Astrocyte (in vitro differentiated cells and primary cell): ENCODE results near the gene C1orf146. TPM values are rescaled to one million over a fixed set of nuclear protein-coding genes. Genes with fewer than 3 reads are reported as not detected.

ENCODE experiments used
- DNase-seq: peaks from one replicate; pipeline ENCODE4 v3.0.0-alpha.2; 2010; ENCODE audit warnings: low read depth
- FAIRE-seq: peaks from 2 replicates; lab custom pipeline; 2011; peaks lifted over from hg19 to GRCh38; lab: Jason Lieb, UNC
- H2AFZ ChIP-seq: 2 replicates; pipeline ENCODE4 v1.6.0; 2012; ENCODE audit warnings: low read depth, low read length, inconsistent platforms
- H3K27ac ChIP-seq: 2 replicates; pipeline ENCODE4 v1.5.1; 2011; ENCODE audit warnings: low read depth, low read length, inconsistent platforms
- H3K27me3 ChIP-seq: 2 replicates; pipeline ENCODE4 v1.6.0; 2011; ENCODE audit warnings: low read length, inconsistent platforms; ENCODE audit not compliant: insufficient read depth
- H3K36me3 ChIP-seq: 2 replicates; pipeline ENCODE4 v1.5.1; 2011; ENCODE audit warnings: low read length, inconsistent platforms; ENCODE audit not compliant: insufficient read depth
- H3K4me1 ChIP-seq: 2 replicates; pipeline ENCODE4 v1.5.1; 2011; ENCODE audit warnings: low read length, inconsistent platforms; ENCODE audit not compliant: insufficient read depth
- H3K4me2 ChIP-seq: 2 replicates; pipeline ENCODE4 v1.6.0; 2012; ENCODE audit warnings: low read length, inconsistent platforms
- H3K4me3 ChIP-seq: 2 replicates; pipeline ENCODE4 v1.5.1; 2011; ENCODE audit warnings: low read depth, mild to moderate bottlenecking, low read length, inconsistent platforms; ENCODE audit not compliant: insufficient read depth
- H3K79me2 ChIP-seq: 2 replicates; pipeline ENCODE4 v1.6.0; 2012; ENCODE audit warnings: mild to moderate bottlenecking, low read length, inconsistent platforms; ENCODE audit not compliant: insufficient read depth
- H3K9ac ChIP-seq: 2 replicates; pipeline ENCODE4 v1.6.0; 2012; ENCODE audit warnings: mild to moderate bottlenecking, low read length, inconsistent platforms
- H3K9me3 ChIP-seq: 2 replicates; pipeline ENCODE4 v1.5.1; 2012; ENCODE audit warnings: low read depth, mild to moderate bottlenecking, low read length, inconsistent platforms; ENCODE audit not compliant: insufficient read depth
- H4K20me1 ChIP-seq: 2 replicates; pipeline ENCODE4 v1.6.0; 2012; ENCODE audit warnings: low read length, inconsistent platforms; ENCODE audit not compliant: insufficient read depth
- H3K27ac Mint-ChIP-seq: one replicate; pipeline ENCODE4 v1.8.0; 2021; ENCODE audit warnings: mild to moderate bottlenecking, mixed read lengths; ENCODE audit not compliant: unreplicated experiment
- H3K27me3 Mint-ChIP-seq: one replicate; pipeline ENCODE4 v1.8.0; 2021; ENCODE audit warnings: low read depth, mixed read lengths; ENCODE audit not compliant: unreplicated experiment
- H3K36me3 Mint-ChIP-seq: one replicate; pipeline ENCODE4 v1.8.0; 2021; ENCODE audit warnings: low read depth, mixed read lengths; ENCODE audit not compliant: unreplicated experiment
- H3K4me1 Mint-ChIP-seq: one replicate; pipeline ENCODE4 v1.8.0; 2021; ENCODE audit warnings: low read depth, mixed read lengths; ENCODE audit not compliant: unreplicated experiment
- H3K4me3 Mint-ChIP-seq: one replicate; pipeline ENCODE4 v1.8.0; 2021; ENCODE audit warnings: mild to moderate bottlenecking, moderate library complexity, mixed read lengths; ENCODE audit not compliant: unreplicated experiment
- H3K9me3 Mint-ChIP-seq: one replicate; pipeline ENCODE4 v1.8.0; 2021; ENCODE audit warnings: mild to moderate bottlenecking, mixed read lengths; ENCODE audit not compliant: unreplicated experiment
- EZH2 ChIP-seq: IDR thresholded peaks from 2 replicates; pipeline ENCODE4 v1.6.1; 2012; ENCODE audit warnings: mild to moderate bottlenecking, low read length, inconsistent platforms; ENCODE audit not compliant: insufficient read depth
- total RNA-seq: library from RNA; stranded (reverse); gene quantifications from 2 replicates; pipeline ENCODE4 v1.2.1, GENCODE V29; 2021
- TF ChIP-seq, protein P1 (sequence below): IDR thresholded peaks from 2 replicates; pipeline ENCODE4 v1.5.1; 2011; ENCODE audit warnings: low read depth, mild to moderate bottlenecking, inconsistent platforms, low read length, moderate library complexity; ENCODE audit not compliant: insufficient read depth

C1orf146 gene
- total RNA-seq, 1 donor from 2014 or later = not detected

GRCh38 chr1:92228401-92228800, 10.7 kb downstream of the C1orf146 start:
- H3K9ac ChIP-seq = no peak overlapping the region
- Mint-ChIP-seq H3K9me3 (no peaks in the 10 kb centered on the region), H3K27ac (no peak overlapping the region), H3K27me3 (peaks cover 5% of the 10 kb centered on the region), H3K4me1 (no peaks in the 10 kb centered on the region), H3K4me3 (no peak overlapping the region), H3K36me3 (no peaks in the 10 kb centered on the region)
- TF ChIP-seq, protein P1, sequence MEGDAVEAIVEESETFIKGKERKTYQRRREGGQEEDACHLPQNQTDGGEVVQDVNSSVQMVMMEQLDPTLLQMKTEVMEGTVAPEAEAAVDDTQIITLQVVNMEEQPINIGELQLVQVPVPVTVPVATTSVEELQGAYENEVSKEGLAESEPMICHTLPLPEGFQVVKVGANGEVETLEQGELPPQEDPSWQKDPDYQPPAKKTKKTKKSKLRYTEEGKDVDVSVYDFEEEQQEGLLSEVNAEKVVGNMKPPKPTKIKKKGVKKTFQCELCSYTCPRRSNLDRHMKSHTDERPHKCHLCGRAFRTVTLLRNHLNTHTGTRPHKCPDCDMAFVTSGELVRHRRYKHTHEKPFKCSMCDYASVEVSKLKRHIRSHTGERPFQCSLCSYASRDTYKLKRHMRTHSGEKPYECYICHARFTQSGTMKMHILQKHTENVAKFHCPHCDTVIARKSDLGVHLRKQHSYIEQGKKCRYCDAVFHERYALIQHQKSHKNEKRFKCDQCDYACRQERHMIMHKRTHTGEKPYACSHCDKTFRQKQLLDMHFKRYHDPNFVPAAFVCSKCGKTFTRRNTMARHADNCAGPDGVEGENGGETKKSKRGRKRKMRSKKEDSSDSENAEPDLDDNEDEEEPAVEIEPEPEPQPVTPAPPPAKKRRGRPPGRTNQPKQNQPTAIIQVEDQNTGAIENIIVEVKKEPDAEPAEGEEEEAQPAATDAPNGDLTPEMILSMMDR = no peak
- no peak for TF ChIP-seq EZH2
- H3K9me3 ChIP-seq = no peaks in the 10 kb centered on the region
- FAIRE-seq = no peak
- H3K4me2 ChIP-seq = no peak overlapping the region
- no peak for DNase-seq
- H3K36me3 ChIP-seq = no peaks in the 10 kb centered on the region
- no peaks in the 10 kb centered on the region for H4K20me1 ChIP-seq
- no peak overlapping the region for H3K27ac ChIP-seq
- no peaks in the 10 kb centered on the region for H3K27me3 ChIP-seq
- H3K79me2 ChIP-seq = no peaks in the 10 kb centered on the region
- no peaks in the 10 kb centered on the region for H3K4me1 ChIP-seq
- H2AFZ ChIP-seq = no peak overlapping the region
- no peak overlapping the region for H3K4me3 ChIP-seq

DNA sequence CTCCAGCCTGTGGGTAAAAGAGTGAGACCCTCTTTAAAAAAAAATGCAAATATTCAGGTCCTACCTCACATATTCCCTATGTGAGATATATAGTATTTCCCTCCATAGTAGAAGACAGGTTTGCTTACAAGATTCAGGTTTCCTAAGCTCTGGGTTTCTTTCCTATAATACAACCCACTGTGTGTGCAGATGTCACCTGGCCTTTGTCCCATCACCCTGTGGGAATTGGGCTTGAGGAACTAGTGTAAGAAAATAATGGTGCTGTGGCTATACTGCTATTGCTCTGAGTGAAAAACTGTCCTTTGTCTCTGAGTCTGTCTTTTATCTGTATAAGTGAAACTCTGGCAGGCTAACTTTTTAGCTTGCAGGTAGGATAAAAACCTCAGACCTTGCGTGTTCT, 13.0 kb downstream of the C1orf146 start:
- Histone ChIP-seq H3K27ac (no peak overlapping the region), H3K4me3 (no peak overlapping the region), H2AFZ (no peak overlapping the region), H4K20me1 (no peaks in the 10 kb centered on the region), H3K9me3 (no peaks in the 10 kb centered on the region), H3K27me3 (no peaks in the 10 kb centered on the region), H3K4me2 (no peak overlapping the region), H3K9ac (no peak overlapping the region), H3K36me3 (no peaks in the 10 kb centered on the region), H3K79me2 (no peaks in the 10 kb centered on the region), H3K4me1 (no peaks in the 10 kb centered on the region)
- Mint-ChIP-seq H3K9me3 (no peaks in the 10 kb centered on the region), H3K36me3 (no peaks in the 10 kb centered on the region), H3K27me3 (peaks cover 5% of the 10 kb centered on the region), H3K4me1 (no peaks in the 10 kb centered on the region), H3K4me3 (no peak overlapping the region), H3K27ac (no peak overlapping the region)
- no peak for TF ChIP-seq EZH2
- TF ChIP-seq, protein P1 = no peak
- no peak for FAIRE-seq
- no peak for DNase-seq

DNA sequence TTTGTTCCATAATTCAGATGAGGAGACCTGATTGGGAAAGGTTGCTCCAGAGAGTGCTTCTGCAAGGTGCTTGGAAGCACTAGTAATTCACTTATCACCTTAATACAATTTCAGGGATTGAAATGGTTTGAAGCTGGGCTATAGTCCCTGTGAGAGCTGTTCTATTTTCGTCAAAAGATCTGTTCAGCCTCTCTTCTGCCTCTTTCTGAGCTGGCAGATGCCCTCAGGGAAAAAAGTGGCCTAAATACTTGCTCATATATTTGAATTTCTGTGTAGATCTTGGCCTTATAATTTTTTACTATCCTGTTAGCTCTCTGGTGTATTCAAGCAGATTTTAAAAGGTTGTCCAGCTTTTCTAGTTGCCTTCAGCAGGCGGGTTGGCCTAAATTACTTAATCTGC, 22.3 kb downstream of the C1orf146 start:
- Mint-ChIP-seq H3K4me3 (no peak overlapping the region), H3K27me3 (no peaks in the 10 kb centered on the region), H3K27ac (no peak overlapping the region), H3K4me1 (no peaks in the 10 kb centered on the region), H3K36me3 (no peaks in the 10 kb centered on the region), H3K9me3 (no peaks in the 10 kb centered on the region)
- DNase-seq (no peak), FAIRE-seq (no peak)
- TF ChIP-seq, protein P1 = no peak
- no peak for TF ChIP-seq EZH2
- Histone ChIP-seq H3K9me3 (no peaks in the 10 kb centered on the region), H3K36me3 (no peaks in the 10 kb centered on the region), H3K27ac (no peak overlapping the region), H3K27me3 (no peaks in the 10 kb centered on the region), H3K79me2 (no peaks in the 10 kb centered on the region), H3K9ac (no peak overlapping the region), H3K4me2 (no peak overlapping the region), H2AFZ (no peak overlapping the region), H3K4me1 (no peaks in the 10 kb centered on the region), H3K4me3 (no peak overlapping the region), H4K20me1 (no peaks in the 10 kb centered on the region)
